Measurements from ENCODE around the gene FARP1.

DNA sequence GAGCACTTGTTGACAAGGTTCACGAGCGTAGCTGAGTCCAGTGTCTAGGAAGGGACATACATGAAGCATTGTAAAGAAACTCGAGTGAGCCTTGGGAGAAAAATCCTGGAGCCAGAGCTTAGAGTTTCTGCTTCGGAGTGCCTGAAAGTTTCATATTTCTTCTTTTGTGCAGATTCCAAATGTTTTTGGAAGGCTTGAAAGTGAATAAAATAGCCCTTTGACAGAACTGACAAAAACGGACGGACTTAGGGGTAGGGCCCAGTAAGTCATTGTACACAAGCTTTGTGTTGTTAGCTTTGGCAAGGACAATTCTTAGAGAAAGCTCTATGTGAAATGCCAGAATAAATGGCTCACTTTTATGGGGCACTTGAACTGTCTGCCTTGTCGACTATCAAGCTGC lies 31.4 kb downstream of the FARP1 start:
- no peak for TF ChIP-seq POLR2AphosphoS5 (IDR thresholded peaks at IDR 0.05; ENCODE audit: low read depth, low read length)
- TF ChIP-seq USF2 (IDR thresholded peaks at IDR 0.05; ENCODE audit: low read length), result no peak
- no peak for TF ChIP-seq RBBP5 (IDR thresholded peaks at IDR 0.05; ENCODE audit: borderline replicate concordance, low read depth, low read length)
- TF ChIP-seq TAF7 (optimal IDR thresholded peaks at IDR 0.05; ENCODE audit: borderline replicate concordance, low read depth, low read length), result no peak
- TF ChIP-seq CTCF (IDR thresholded peaks at IDR 0.05; ENCODE audit: control extremely low read depth in 1 of 3, insufficient read depth in 1 of 3, low read depth in 1 of 3, low read length in 3 of 3), result no peak
- no peak for TF ChIP-seq YY1 (IDR thresholded peaks at IDR 0.05; ENCODE audit: low read depth, low read length)
- no peak for TF ChIP-seq EZH2 (IDR thresholded peaks at IDR 0.05; ENCODE audit: low read depth, low read length, severe bottlenecking)
- TF ChIP-seq E2F6 (IDR thresholded peaks at IDR 0.05), result no peak
- no peak for TF ChIP-seq CREB1 (IDR thresholded peaks at IDR 0.05)
- TF ChIP-seq POLR2A (IDR thresholded peaks at IDR 0.05; ENCODE audit: control extremely low read depth in 1 of 2, low read depth in 2 of 2, low read length in 2 of 2), result no peak
- no peak for TF ChIP-seq SP1 (IDR thresholded peaks at IDR 0.05; ENCODE audit: low read depth, low read length)
- TF ChIP-seq EP300 (IDR thresholded peaks at IDR 0.05; ENCODE audit: borderline replicate concordance in 1 of 2, low read depth in 2 of 2, low read length in 2 of 2), result no peak

Measured in H1 (cell line).